OCI-LY3 (cell line): Measurements from ENCODE around the gene C3orf33.

Experiments
- H2AFZ ChIP-seq: fragments of 200-600, 300-600 bp; shearing (Covaris generic); 2 replicates; pipeline ENCODE4 v1.6.0; 2014; ENCODE audit warnings: antibody characterized with exemption, low read depth, low read length
- H3K27ac ChIP-seq: fragments of 200-600, 300-600 bp; sonication (generic); 2 replicates; pipeline ENCODE4 v1.5.1; 2014; ENCODE audit warnings: mild to moderate bottlenecking, low read length, moderate library complexity, mixed read lengths
- H3K27me3 ChIP-seq: fragments of 200-600, 300-600 bp; sonication (generic); 2 replicates; pipeline ENCODE4 v1.6.1; 2014; ENCODE audit warnings: low read depth, low read length, mixed read lengths
- H3K36me3 ChIP-seq: fragments of 200-600, 300-600 bp; sonication (generic); replicated peaks from 2 replicates; pipeline ENCODE3; 2014; ENCODE audit warnings: low read depth, low read length, mixed read lengths
- H3K4me1 ChIP-seq: fragments of 300-600, 200-600 bp; sonication (generic); 2 replicates; pipeline ENCODE4 v1.6.1; 2014; ENCODE audit warnings: low read length, mixed read lengths
- H3K4me2 ChIP-seq: fragments of 200-600, 300-600 bp; sonication (generic); 2 replicates; pipeline ENCODE4 v1.6.1; 2014; ENCODE audit warnings: low read length, mixed read lengths
- H3K4me3 ChIP-seq: fragments of 300-600, 200-600 bp; sonication (generic); 2 replicates; pipeline ENCODE4 v1.5.1; 2014; ENCODE audit warnings: antibody characterized with exemption, mild to moderate bottlenecking, low read length, moderate library complexity
- H3K79me2 ChIP-seq: fragments of 300-600, 200-600 bp; shearing (Covaris generic); 2 replicates; pipeline ENCODE4 v1.6.1; 2014; ENCODE audit warnings: mild to moderate bottlenecking, low read length, mixed read lengths
- H3K9ac ChIP-seq: fragments of 300-600, 200-600 bp; shearing (Covaris generic); 2 replicates; pipeline ENCODE4 v1.6.0; 2014; ENCODE audit warnings: mild to moderate bottlenecking, low read length, moderate library complexity
- H3K9me3 ChIP-seq: fragments of 200-600, 300-600 bp; shearing (Covaris generic); 2 replicates; pipeline ENCODE4 v1.6.1; 2014; ENCODE audit warnings: low read length, mixed read lengths; ENCODE audit not compliant: insufficient read depth
- H4K20me1 ChIP-seq: fragments of 200-600, 300-600 bp; sonication (generic); 2 replicates; pipeline ENCODE4 v1.6.1; 2016; ENCODE audit warnings: low read length, mixed read lengths; ENCODE audit not compliant: insufficient read depth
- EZH2phosphoT487 ChIP-seq: fragments of 200-600 bp; shearing (Covaris generic); IDR thresholded peaks from 2 replicates; pipeline ENCODE4 v1.6.1; 2018; ENCODE audit warnings: antibody characterized with exemption, mixed run types, low read depth
- TF ChIP-seq, protein P1 (sequence below): fragments of 200-600, 300-600 bp; sonication (generic); IDR thresholded peaks from 2 replicates; pipeline ENCODE4 v1.5.1; 2014; ENCODE audit warnings: antibody characterized with exemption, low read length, low read depth

C3orf33 gene

DNA sequence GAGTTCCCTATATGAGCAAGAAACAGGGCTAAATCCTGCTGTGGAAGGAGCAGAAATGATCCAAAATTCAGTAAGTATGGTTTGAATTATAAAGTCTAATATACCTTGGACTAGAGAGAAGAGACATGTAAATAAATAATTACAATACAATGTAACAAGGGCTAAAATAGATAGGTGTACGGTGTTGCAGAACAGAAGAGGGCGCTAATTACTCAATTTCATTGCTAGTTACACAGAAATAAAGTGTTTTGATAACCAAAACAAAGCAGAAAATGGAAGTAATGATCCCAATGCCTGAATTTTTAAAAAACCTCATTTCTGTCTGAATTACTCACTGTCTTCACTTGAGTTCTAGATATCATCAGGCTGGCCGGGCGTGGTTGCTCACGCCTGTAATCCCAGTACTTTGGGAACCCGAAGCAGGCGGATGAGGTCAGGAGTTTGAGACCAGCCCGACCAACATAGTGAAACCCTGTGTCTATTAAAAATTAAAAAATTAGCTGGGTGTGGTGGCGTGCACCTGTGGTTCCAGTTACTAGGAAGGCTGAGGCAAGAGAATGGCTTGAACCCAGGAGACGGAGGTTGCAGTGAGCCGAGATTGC is 52.9 kb downstream of the C3orf33 start:
- Histone ChIP-seq H3K4me1 (no peaks in the 10 kb centered on the region), H2AFZ (0 out of 2 replicates have a peak overlapping the region, but pooled peaks have one; percentile 55), H3K27ac (no peak overlapping the region), H3K4me2 (peak overlapping the region; percentile 67), H3K9ac (no peak overlapping the region), H3K9me3 (no peaks in the 10 kb centered on the region), H3K4me3 (peak overlapping the region; percentile 71), H3K79me2 (no peaks in the 10 kb centered on the region), H3K27me3 (peaks cover 6% of the 10 kb centered on the region; the same call in 1 of the 2 replicates), H3K36me3 (no peaks in the 10 kb centered on the region), H4K20me1 (no peaks in the 10 kb centered on the region)
- TF ChIP-seq, protein P1, sequence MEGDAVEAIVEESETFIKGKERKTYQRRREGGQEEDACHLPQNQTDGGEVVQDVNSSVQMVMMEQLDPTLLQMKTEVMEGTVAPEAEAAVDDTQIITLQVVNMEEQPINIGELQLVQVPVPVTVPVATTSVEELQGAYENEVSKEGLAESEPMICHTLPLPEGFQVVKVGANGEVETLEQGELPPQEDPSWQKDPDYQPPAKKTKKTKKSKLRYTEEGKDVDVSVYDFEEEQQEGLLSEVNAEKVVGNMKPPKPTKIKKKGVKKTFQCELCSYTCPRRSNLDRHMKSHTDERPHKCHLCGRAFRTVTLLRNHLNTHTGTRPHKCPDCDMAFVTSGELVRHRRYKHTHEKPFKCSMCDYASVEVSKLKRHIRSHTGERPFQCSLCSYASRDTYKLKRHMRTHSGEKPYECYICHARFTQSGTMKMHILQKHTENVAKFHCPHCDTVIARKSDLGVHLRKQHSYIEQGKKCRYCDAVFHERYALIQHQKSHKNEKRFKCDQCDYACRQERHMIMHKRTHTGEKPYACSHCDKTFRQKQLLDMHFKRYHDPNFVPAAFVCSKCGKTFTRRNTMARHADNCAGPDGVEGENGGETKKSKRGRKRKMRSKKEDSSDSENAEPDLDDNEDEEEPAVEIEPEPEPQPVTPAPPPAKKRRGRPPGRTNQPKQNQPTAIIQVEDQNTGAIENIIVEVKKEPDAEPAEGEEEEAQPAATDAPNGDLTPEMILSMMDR, result peak; percentile 78
- TF ChIP-seq EZH2phosphoT487, result no peak

DNA sequence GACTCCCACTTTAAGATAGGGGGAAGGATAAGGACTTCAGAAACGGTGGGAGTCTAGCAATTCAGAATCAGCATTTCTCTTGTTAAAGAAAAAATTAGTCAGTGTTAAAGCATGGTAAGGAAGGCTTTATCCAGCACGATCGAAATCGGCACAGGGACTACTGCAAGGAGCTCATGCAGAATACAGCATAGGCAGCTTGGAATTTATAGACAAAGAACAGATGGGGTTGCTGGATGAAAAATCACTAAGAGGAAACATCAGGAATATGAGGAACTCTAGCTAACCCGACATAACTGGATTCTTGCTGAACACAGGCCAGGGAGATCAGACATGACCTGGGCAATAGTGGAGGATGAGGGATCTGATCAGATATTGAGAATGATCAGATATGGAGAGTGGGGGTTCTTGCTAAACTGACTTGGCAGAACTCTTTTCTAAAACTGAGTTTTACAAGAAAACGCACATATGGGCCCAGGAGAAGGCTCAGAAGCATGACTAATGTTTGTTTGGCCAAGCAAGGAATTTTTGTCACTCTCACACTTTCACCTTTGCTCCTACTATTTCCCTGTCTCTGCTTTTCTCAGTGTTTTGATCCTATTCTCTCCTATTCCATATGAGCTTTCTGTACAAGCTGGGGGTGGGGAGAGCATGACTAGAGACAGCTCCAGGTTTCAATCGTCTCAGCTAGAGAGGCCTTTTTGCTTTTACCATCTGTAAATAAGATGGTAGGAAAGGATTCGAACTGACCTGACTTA is 57.3 kb downstream of the C3orf33 start:
- H3K79me2 ChIP-seq, result no peaks in the 10 kb centered on the region
- no peak overlapping the region for H3K4me3 ChIP-seq
- H3K9me3 ChIP-seq, result no peaks in the 10 kb centered on the region
- no peaks in the 10 kb centered on the region for H3K36me3 ChIP-seq
- H3K27ac ChIP-seq, result no peak overlapping the region
- no peaks in the 10 kb centered on the region for H4K20me1 ChIP-seq
- peaks cover 2% of the 10 kb centered on the region; the same call in 1 of the 2 replicates for H3K4me1 ChIP-seq
- H3K9ac ChIP-seq, result no peak overlapping the region
- H2AFZ ChIP-seq, result no peak overlapping the region
- H3K4me2 ChIP-seq, result no peak overlapping the region
- no peak for TF ChIP-seq EZH2phosphoT487
- TF ChIP-seq, protein P1, result no peak
- H3K27me3 ChIP-seq, result peaks cover 46% of the 10 kb centered on the region

DNA sequence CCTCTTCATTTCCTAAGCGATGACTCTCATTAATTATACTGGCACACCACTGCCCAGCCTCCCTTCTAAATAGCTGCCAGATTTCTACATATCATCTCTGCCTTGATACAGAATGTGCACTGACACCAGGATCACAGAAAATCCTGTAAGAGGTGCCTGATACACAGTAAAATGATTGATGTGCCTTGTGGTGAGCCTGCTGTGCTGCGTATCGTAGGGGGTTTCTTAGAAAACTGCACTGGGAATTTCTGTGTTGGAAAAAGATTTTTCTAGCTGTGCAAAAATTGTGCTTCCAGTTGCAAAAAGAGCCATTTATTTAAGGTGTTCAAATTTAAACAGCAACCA is 58.2 kb downstream of the C3orf33 start:
- H3K79me2 ChIP-seq, result no peaks in the 10 kb centered on the region
- no peak overlapping the region for H2AFZ ChIP-seq
- H3K4me3 ChIP-seq, result no peak overlapping the region
- H3K4me2 ChIP-seq, result no peak overlapping the region
- no peaks in the 10 kb centered on the region for H3K9me3 ChIP-seq
- no peak overlapping the region for H3K9ac ChIP-seq
- H4K20me1 ChIP-seq, result no peaks in the 10 kb centered on the region
- no peak for TF ChIP-seq EZH2phosphoT487
- TF ChIP-seq, protein P1, result no peak
- H3K4me1 ChIP-seq, result peaks cover 6% of the 10 kb centered on the region
- no peak overlapping the region for H3K27ac ChIP-seq
- H3K27me3 ChIP-seq, result peaks cover 53% of the 10 kb centered on the region
- no peaks in the 10 kb centered on the region for H3K36me3 ChIP-seq

DNA sequence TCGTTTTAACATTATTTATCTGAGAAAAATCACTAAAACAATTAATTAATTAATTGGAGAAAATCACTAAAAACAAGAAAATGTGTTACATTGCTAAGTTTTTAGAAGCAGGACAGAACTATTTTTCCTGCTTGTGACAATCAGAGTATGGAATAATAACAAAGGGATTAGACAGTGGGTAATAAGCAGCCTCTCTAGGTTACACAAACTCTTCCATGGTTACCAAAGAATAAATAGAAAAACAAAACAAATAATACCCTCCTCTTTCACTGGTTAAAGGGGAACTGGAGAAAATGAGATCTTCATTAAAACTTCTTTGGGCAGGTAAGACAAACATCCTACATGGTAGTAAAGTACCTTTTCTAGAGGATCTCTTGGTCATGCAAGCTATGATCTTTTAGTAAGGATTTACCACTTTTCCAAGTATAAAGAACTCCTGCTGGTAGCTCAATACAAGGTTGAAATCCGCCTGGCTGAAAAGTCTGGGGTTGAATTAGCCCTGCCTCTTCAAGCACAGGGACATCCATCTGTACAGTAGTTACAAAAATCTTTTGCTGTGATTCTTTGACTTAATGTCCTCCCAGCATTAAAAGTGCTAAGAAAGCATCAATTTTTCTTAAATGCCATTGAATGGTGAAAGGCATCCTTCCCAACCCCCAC is 58.7 kb downstream of the C3orf33 start:
- TF ChIP-seq EZH2phosphoT487, result no peak
- TF ChIP-seq, protein P1, result no peak
- no peaks in the 10 kb centered on the region for H4K20me1 ChIP-seq
- peaks cover 6% of the 10 kb centered on the region for H3K4me1 ChIP-seq
- no peaks in the 10 kb centered on the region for H3K36me3 ChIP-seq
- H3K4me2 ChIP-seq, result no peak overlapping the region
- H3K79me2 ChIP-seq, result no peaks in the 10 kb centered on the region
- H2AFZ ChIP-seq, result no peak overlapping the region
- H3K27ac ChIP-seq, result no peak overlapping the region
- H3K27me3 ChIP-seq, result peaks cover 58% of the 10 kb centered on the region
- H3K9me3 ChIP-seq, result no peaks in the 10 kb centered on the region
- no peak overlapping the region for H3K4me3 ChIP-seq
- no peak overlapping the region for H3K9ac ChIP-seq
